DND-41 (cell line): ENCODE measurements around the gene LIMS2.

Source experiments
- EZH2 ChIP-seq: IDR thresholded peaks from 3 replicates; pipeline ENCODE4 v1.6.1; 2012; ENCODE audit warnings: borderline replicate concordance, low read depth, mild to moderate bottlenecking, moderate library complexity, low read length, inconsistent platforms; ENCODE audit not compliant: severe bottlenecking
- TF ChIP-seq, protein P1 (sequence below): IDR thresholded peaks from 2 replicates; pipeline ENCODE4 v1.5.1; 2012; ENCODE audit warnings: borderline replicate concordance, low read length, moderate library complexity, mild to moderate bottlenecking; ENCODE audit not compliant: poor library complexity, severe bottlenecking; ENCODE audit errors: extremely low read depth

DNA sequence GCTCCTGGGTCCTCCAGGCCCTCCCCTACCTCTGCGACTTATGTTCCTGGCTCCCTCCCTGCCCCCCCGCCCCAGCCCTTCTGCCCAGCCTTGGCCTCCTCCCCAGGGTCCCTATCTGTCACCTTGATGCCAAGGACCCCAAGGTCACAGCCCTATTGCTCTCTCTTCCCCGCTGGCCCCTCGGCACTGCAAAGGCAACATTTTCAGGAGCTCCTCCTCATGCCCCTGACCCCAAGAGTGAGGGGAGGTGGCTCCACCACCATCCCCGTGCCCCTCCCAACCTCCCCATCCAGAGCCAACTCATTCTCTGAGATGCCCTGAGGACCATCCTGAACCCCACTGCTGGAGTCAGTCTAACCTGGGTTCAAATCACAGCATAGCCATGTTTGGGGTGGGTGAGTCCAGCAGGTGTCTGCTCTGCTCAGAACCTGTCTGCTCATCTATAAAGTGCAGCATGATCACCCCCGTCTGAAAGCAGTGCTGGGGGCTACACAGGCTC lies 11.7 kb downstream of the LIMS2 start:
- TF ChIP-seq, protein P1, sequence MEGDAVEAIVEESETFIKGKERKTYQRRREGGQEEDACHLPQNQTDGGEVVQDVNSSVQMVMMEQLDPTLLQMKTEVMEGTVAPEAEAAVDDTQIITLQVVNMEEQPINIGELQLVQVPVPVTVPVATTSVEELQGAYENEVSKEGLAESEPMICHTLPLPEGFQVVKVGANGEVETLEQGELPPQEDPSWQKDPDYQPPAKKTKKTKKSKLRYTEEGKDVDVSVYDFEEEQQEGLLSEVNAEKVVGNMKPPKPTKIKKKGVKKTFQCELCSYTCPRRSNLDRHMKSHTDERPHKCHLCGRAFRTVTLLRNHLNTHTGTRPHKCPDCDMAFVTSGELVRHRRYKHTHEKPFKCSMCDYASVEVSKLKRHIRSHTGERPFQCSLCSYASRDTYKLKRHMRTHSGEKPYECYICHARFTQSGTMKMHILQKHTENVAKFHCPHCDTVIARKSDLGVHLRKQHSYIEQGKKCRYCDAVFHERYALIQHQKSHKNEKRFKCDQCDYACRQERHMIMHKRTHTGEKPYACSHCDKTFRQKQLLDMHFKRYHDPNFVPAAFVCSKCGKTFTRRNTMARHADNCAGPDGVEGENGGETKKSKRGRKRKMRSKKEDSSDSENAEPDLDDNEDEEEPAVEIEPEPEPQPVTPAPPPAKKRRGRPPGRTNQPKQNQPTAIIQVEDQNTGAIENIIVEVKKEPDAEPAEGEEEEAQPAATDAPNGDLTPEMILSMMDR = no peak
- no peak for TF ChIP-seq EZH2
